ENCODE measurements around the gene MPZL1. TPM values are rescaled to one million over a fixed set of nuclear protein-coding genes. Genes with fewer than 3 reads are reported as not detected.

Gene MPZL1
- total RNA-seq, 2 donors from 2014 or later = 17.2 to 20.9 TPM

DNA sequence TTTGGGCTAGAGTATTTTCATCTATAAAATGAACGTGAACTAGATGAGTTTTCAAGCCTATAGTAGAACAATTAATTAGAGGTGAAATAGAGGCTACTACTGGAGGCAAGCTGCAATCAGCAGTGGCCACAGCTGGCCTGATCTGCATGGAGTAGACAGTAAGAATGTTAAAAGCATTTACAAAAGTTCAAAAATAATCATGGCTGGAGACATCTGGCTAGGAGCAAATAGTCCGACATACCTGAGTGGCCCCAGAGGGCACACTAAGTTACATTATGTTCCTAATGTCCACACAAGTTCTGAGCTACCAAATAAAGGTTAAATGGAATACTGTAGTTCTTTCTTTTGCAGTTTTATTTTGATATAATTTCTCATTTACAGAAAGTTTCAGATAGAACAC is 28.0 kb downstream of the MPZL1 start:
- H3K27me3 Mint-ChIP-seq (ENCODE audit: low read depth) = no peaks in the 10 kb centered on the region

DNA sequence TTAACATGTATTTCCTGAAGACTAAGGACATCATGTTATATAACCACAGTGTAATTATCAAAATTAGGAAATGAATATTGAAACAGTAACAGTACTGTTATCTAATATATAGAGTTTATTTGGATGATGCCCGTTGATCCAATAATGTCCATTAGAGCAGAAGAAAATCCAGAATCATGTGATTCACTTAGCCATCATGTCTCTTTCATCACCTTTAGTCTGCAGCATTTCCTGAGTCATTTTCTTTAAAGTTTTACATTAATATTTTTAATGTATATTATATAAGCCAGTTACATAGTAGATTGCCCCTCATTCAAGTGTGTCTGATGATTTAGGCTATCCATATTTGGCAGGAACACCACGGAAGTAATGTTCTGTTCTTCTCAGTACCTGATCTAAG is 28.9 kb downstream of the MPZL1 start:
- DNase-seq = no peak
- Mint-ChIP-seq H3K27me3 (ENCODE audit: low read depth) (no peaks in the 10 kb centered on the region), H3K9me3 (no peaks in the 10 kb centered on the region), H3K36me3 (ENCODE audit: insufficient read depth in 2 of 2) (no peaks in the 10 kb centered on the region), H3K4me3 (no peak overlapping the region), H3K27ac (no peak overlapping the region), H3K4me1 (ENCODE audit: low read depth) (peaks cover 18% of the 10 kb centered on the region)
- ATAC-seq (replicated peaks in 1 of 2) = no peak

More for the DNA sequence above, 28.0 kb downstream of the MPZL1 start:
- no peaks in the 10 kb centered on the region for H3K36me3 Mint-ChIP-seq (ENCODE audit: insufficient read depth in 2 of 2)
- no peak overlapping the region for H3K27ac Mint-ChIP-seq
- DNase-seq = no peak
- no peak overlapping the region for H3K4me3 Mint-ChIP-seq
- peaks cover 18% of the 10 kb centered on the region for H3K4me1 Mint-ChIP-seq (ENCODE audit: low read depth)
- no peaks in the 10 kb centered on the region for H3K9me3 Mint-ChIP-seq
- ATAC-seq (replicated peaks in 1 of 2) = no peak

DNA sequence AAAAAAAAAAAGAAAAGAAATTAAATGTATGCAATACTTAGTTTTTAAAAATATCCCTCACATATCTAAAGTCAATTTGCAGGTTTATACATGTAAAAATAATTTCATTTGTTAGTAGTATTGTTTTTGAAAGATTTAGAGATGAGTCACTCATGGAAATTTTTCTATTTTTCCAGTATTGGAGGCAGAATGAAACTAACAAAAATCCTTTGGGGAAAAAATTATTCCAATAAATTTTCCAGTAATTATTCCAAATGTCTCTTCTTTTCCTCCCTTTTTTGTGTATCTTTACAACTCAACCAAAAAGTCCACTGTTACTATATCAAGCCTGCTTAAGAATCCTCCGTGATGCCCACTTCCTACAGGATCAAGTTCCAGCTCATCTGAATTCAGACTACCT is 29.9 kb downstream of the MPZL1 start:
- Mint-ChIP-seq H3K4me1 (ENCODE audit: low read depth) (peaks cover 20% of the 10 kb centered on the region), H3K9me3 (no peaks in the 10 kb centered on the region), H3K36me3 (ENCODE audit: insufficient read depth in 2 of 2) (no peaks in the 10 kb centered on the region), H3K27ac (no peak overlapping the region), H3K4me3 (no peak overlapping the region), H3K27me3 (ENCODE audit: low read depth) (no peaks in the 10 kb centered on the region)
- ATAC-seq (replicated peaks in 1 of 2) = no peak
- DNase-seq = no peak

GRCh38 chr1:167752219-167752985 is 30.6 kb downstream of the MPZL1 start:
- Mint-ChIP-seq H3K4me3 (peak overlapping the region; percentile 41 to 45), H3K9me3 (no peaks in the 10 kb centered on the region), H3K36me3 (ENCODE audit: insufficient read depth in 2 of 2) (no peaks in the 10 kb centered on the region), H3K4me1 (ENCODE audit: low read depth) (peaks cover 24% of the 10 kb centered on the region), H3K27ac (peak overlapping the region; percentile 44), H3K27me3 (ENCODE audit: low read depth) (no peaks in the 10 kb centered on the region)
- DNase-seq (no peak), ATAC-seq (replicated peaks in 1 of 2) (peak; percentile 71 to 80)

DNA sequence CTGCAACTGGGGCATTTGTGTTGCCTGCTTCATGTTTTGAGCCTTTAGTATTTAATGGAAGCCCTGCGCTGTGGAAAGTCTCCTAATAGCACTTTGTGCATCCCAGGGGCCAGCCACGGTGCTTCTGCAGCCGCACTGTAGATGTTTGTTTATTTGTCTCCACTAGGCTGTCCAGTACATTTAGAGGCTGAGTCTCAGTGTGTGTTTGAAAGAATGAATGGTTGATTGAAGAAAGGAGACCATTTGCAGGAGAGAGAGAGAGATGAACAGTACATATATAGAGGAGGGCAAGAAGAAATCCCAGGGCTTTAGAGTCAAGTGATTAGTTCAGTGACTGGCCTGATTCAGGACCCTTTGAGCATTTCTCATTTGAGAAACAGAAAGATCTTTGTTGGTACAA is 33.9 kb downstream of the MPZL1 start:
- no peak for ATAC-seq (replicated peaks in 1 of 2)
- DNase-seq = no peak
- H3K4me1 Mint-ChIP-seq (ENCODE audit: low read depth) = peaks cover 28% of the 10 kb centered on the region
- H3K9me3 Mint-ChIP-seq = no peaks in the 10 kb centered on the region
- H3K36me3 Mint-ChIP-seq (ENCODE audit: insufficient read depth in 2 of 2) = no peaks in the 10 kb centered on the region
- H3K4me3 Mint-ChIP-seq = no peak overlapping the region
- H3K27ac Mint-ChIP-seq = no peak overlapping the region
- no peaks in the 10 kb centered on the region for H3K27me3 Mint-ChIP-seq (ENCODE audit: low read depth)

GRCh38 chr1:167756730-167757405 is 35.1 kb downstream of the MPZL1 start:
- no peak for ATAC-seq (replicated peaks in 1 of 2)
- H3K27me3 Mint-ChIP-seq (ENCODE audit: low read depth) = no peaks in the 10 kb centered on the region
- DNase-seq = no peak
- no peak overlapping the region for H3K27ac Mint-ChIP-seq
- H3K4me1 Mint-ChIP-seq (ENCODE audit: low read depth) = peaks cover 37% of the 10 kb centered on the region
- H3K9me3 Mint-ChIP-seq = no peaks in the 10 kb centered on the region
- H3K4me3 Mint-ChIP-seq = no peak overlapping the region
- no peaks in the 10 kb centered on the region for H3K36me3 Mint-ChIP-seq (ENCODE audit: insufficient read depth in 2 of 2)

DNA sequence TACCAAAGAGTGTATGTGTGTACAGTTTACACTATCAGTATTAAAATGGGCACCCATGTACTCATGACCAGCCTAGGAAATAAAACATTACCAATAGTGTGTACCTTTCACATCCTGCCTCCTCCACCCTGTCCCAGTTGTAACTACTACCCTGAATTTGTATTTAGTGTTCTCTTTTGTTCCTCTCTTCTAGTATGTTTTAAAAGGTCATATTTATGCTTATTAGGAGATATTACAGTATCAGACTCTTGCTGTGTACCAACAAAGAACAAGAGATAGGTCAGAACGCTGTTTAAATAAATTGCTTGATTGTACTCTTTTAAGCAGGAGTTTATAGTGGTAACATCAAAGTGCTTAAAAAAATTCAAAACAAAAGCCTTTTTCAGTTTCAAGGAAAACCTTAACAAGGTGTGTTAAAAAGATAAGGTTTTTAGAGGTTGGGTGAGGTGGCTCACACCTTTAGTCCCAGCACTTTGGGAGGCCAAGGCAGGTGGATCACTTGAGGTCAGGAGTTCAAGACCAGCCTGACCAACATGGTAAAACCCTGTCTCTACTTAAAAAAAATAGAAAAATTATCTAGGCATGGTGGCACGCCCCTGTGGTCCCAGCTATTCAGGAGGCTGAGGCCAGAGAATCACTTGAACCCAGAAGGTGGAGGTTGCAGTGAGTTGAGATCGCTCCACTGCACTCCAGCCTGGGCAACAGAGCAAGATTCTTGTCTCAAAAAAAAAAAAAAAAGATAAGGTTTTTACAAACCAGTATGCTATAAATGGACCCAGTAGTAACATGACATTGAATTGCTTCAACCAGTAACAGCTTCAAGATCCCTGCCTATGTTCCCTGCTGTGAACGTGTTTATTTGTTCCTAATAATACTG is 35.9 kb downstream of the MPZL1 start:
- no peak for ATAC-seq (replicated peaks in 1 of 2)
- Mint-ChIP-seq H3K9me3 (no peaks in the 10 kb centered on the region), H3K4me1 (ENCODE audit: low read depth) (peaks cover 37% of the 10 kb centered on the region), H3K27ac (no peak overlapping the region), H3K27me3 (ENCODE audit: low read depth) (no peaks in the 10 kb centered on the region), H3K4me3 (no peak overlapping the region), H3K36me3 (ENCODE audit: insufficient read depth in 2 of 2) (no peaks in the 10 kb centered on the region)
- DNase-seq = no peak

- ATAC-seq (replicated peaks in 1 of 2) (no peak), DNase-seq (no peak)
- Mint-ChIP-seq H3K4me3 (no peak overlapping the region), H3K9me3 (no peaks in the 10 kb centered on the region), H3K4me1 (ENCODE audit: low read depth) (peaks cover 30% of the 10 kb centered on the region), H3K36me3 (ENCODE audit: insufficient read depth in 2 of 2) (no peaks in the 10 kb centered on the region), H3K27ac (no peak overlapping the region), H3K27me3 (ENCODE audit: low read depth) (no peaks in the 10 kb centered on the region)
Measured at GRCh38 chr1:167761400-167761799, 39.6 kb downstream of the MPZL1 start.

DNA sequence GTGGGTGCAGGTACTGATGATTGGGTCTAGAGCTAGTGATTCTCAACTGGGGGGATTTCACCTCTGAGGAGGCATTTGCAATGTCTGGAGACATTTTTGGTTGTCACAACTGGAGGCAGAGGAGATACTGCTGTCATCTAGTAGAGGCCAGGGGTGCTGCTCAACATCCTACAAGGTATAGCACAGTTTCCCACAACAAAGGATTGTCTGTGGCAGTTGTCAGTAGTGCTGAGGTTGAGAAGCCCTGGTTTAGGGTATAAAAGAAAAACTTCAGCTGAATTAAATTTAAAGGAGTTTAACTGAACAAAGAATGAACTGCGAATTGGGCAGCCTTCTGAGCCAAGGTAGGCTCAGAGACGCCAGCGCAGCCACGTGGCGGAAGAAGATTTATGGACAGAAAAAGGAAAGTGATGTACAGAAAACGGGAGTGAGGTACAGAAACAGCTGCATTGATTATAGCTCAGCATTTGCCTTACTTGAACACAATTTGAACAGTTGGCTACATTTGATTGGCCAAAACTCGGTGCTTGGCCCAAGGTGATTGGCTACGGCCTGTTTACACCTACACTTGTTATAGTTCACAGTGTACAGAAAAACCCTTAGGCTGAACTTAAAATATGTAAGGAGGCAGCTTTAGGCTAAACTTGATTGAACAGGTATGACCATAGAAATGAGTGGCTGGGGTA is 40.4 kb downstream of the MPZL1 start:
- Mint-ChIP-seq H3K27ac (peak overlapping the region; percentile 30), H3K4me1 (ENCODE audit: low read depth) (peaks cover 24% of the 10 kb centered on the region), H3K4me3 (peak overlapping the region; percentile 31 to 47), H3K9me3 (no peaks in the 10 kb centered on the region), H3K27me3 (ENCODE audit: low read depth) (no peaks in the 10 kb centered on the region), H3K36me3 (ENCODE audit: insufficient read depth in 2 of 2) (peaks cover 0 to 2% of the 10 kb centered on the region in 2 donors)
- ATAC-seq (replicated peaks in 1 of 2) (peak; percentile 74 to 86), DNase-seq (peak; percentile 5 to 15)

DNA sequence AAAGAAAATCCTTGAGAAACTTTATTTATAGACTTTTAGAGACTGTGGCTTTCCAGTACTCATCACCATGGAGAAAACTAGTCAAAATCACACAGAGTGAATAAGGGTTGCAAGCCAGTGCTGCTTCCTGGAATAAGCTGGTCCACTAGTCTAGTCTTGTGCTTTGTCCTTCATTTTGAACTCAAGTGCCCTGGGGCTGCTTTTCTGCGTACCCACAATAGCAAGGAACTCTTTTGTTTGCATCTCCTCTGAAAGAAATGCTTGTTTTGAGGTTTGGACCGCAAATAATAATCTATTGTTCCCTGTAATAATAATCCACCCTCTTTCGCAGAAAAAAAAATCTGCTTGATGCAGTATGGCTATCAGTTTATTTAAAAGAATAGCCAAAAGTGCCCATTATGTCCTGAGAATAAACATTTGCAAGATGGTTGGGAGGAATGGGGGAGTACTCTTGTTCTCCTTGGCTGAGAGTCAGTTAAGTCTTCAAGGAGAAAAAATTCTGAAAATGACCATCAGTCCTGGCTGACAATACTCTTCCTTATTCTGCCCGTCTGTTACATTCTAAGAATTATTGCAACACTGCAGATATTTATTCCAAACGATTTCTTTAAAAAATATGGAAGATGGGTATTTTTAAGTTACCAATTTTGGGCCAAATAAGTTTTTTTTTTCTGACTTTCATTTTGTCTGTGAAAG is 41.9 kb downstream of the MPZL1 start:
- no peaks in the 10 kb centered on the region for H3K9me3 Mint-ChIP-seq
- DNase-seq (no peak), ATAC-seq (replicated peaks in 1 of 2) (no peak)
- H3K36me3 Mint-ChIP-seq (ENCODE audit: insufficient read depth in 2 of 2) = peaks cover 5 to 7% of the 10 kb centered on the region in 2 donors
- H3K4me1 Mint-ChIP-seq (ENCODE audit: low read depth) = peaks cover 24% of the 10 kb centered on the region
- no peak overlapping the region for H3K4me3 Mint-ChIP-seq
- H3K27me3 Mint-ChIP-seq (ENCODE audit: low read depth) = no peaks in the 10 kb centered on the region
- H3K27ac Mint-ChIP-seq = no peak overlapping the region

- no peaks in the 10 kb centered on the region for H3K27me3 Mint-ChIP-seq (ENCODE audit: low read depth)
- H3K36me3 Mint-ChIP-seq (ENCODE audit: insufficient read depth in 2 of 2) = peaks cover 7 to 9% of the 10 kb centered on the region in 2 donors
- no peak overlapping the region for H3K27ac Mint-ChIP-seq
- H3K4me1 Mint-ChIP-seq (ENCODE audit: low read depth) = peaks cover 24% of the 10 kb centered on the region
- ATAC-seq (replicated peaks in 1 of 2) (no peak), DNase-seq (no peak)
- no peaks in the 10 kb centered on the region for H3K9me3 Mint-ChIP-seq
- H3K4me3 Mint-ChIP-seq = no peak overlapping the region
Measured at GRCh38 chr1:167764458-167765330, 42.9 kb downstream of the MPZL1 start.
